Mesenchymal stem cell (in vitro differentiated cells and primary cell): Measurements from ENCODE around the gene RGS10.
A peak's percentile ranks its signal among the peaks of the same experiment; 100 is the strongest.

Source experiments
- DNase-seq: peaks from one replicate; pipeline ENCODE4 v3.0.0-alpha.2; 2013
- H2AFZ ChIP-seq: one replicate; pipeline ENCODE4 v1.6.1; 2013; ENCODE audit warnings: low read depth, mild to moderate bottlenecking, control low read depth, inconsistent platforms, low read length, moderate library complexity
- H2AK5ac ChIP-seq: 2 replicates; pipeline ENCODE4 v1.6.1; 2013; ENCODE audit warnings: low read length, moderate library complexity, mild to moderate bottlenecking, inconsistent platforms; ENCODE audit not compliant: severe bottlenecking
- H2BK120ac ChIP-seq: one replicate; pipeline ENCODE4 v1.6.1; 2013; ENCODE audit warnings: low read depth, mild to moderate bottlenecking, inconsistent platforms, low read length, moderate library complexity
- H2BK12ac ChIP-seq, 2 experiments: one replicate each; pipeline ENCODE4 v1.6.1; 2013; ENCODE audit warnings: inconsistent platforms in 2 of 2, low read length in 2 of 2, mild to moderate bottlenecking in 2 of 2, moderate library complexity in 2 of 2, control low read depth in 1 of 2
- H2BK15ac ChIP-seq: one replicate; pipeline ENCODE4 v1.6.1; 2013; ENCODE audit warnings: mild to moderate bottlenecking, low read depth, inconsistent platforms; ENCODE audit not compliant: poor library complexity, severe bottlenecking
- H2BK5ac ChIP-seq: 2 replicates; pipeline ENCODE4 v1.6.1; 2013; ENCODE audit warnings: low read depth, mild to moderate bottlenecking, low read length, control low read depth, inconsistent platforms; ENCODE audit not compliant: poor library complexity, severe bottlenecking
- H3K14ac ChIP-seq, 2 experiments: one replicate each; pipeline ENCODE4 v1.6.1; 2013; ENCODE audit warnings: inconsistent platforms in 2 of 2, low read length in 2 of 2, control low read depth in 1 of 2, mild to moderate bottlenecking in 1 of 2, moderate library complexity in 1 of 2
- H3K18ac ChIP-seq, 2 experiments: one replicate each; pipeline ENCODE4 v1.6.1; 2013; ENCODE audit warnings: inconsistent platforms in 2 of 2, low read length in 2 of 2, control low read depth in 1 of 2, low read depth in 1 of 2, mild to moderate bottlenecking in 1 of 2
- H3K23ac ChIP-seq, 2 experiments: one replicate each; pipeline ENCODE4 v1.6.1; 2013; ENCODE audit warnings: inconsistent platforms in 2 of 2, low read length in 2 of 2, mild to moderate bottlenecking in 2 of 2, moderate library complexity in 2 of 2, control low read depth in 1 of 2
- H3K27ac ChIP-seq: 2 replicates; pipeline ENCODE4 v1.5.1; 2013; ENCODE audit warnings: mild to moderate bottlenecking, moderate library complexity, low read length, control low read depth, inconsistent platforms; ENCODE audit not compliant: poor library complexity, severe bottlenecking
- H3K27me3 ChIP-seq, 2 experiments: 2 replicates each; pipeline versions ENCODE4 v1.6.1 to v1.7.0; 2013; ENCODE audit warnings: low read length in 2 of 2, mild to moderate bottlenecking in 2 of 2, moderate library complexity in 2 of 2, control low read depth in 1 of 2, inconsistent platforms in 1 of 2; ENCODE audit not compliant: control insufficient read depth in 1 of 2, insufficient read depth in 1 of 2
- H3K36me3 ChIP-seq, 2 experiments: 2 replicates each; pipeline versions ENCODE4 v1.6.1 to v1.7.0; 2013; ENCODE audit warnings: low read length in 2 of 2, control low read depth in 1 of 2, inconsistent platforms in 1 of 2, low read depth in 1 of 2, mild to moderate bottlenecking in 1 of 2; ENCODE audit not compliant: insufficient read depth in 2 of 2, control insufficient read depth in 1 of 2
- H3K4ac ChIP-seq, 2 experiments: one replicate each; pipeline ENCODE4 v1.6.1; 2013; ENCODE audit warnings: inconsistent platforms in 2 of 2, low read length in 2 of 2, mild to moderate bottlenecking in 2 of 2, moderate library complexity in 2 of 2, control low read depth in 1 of 2, low read depth in 1 of 2
- H3K4me1 ChIP-seq: 2 replicates; pipeline ENCODE4 v1.6.1; 2013; ENCODE audit warnings: low read depth, low read length, control low read depth; ENCODE audit not compliant: control insufficient read depth, insufficient read depth
- H3K4me2 ChIP-seq: 2 replicates; pipeline ENCODE4 v1.6.1; 2013; ENCODE audit warnings: low read length, mild to moderate bottlenecking, inconsistent platforms; ENCODE audit not compliant: poor library complexity, severe bottlenecking
- H3K4me3 ChIP-seq, 2 experiments: 2 replicates each; pipeline versions ENCODE4 v1.5.1 to v1.7.0; 2013; ENCODE audit warnings: low read length in 2 of 2, mild to moderate bottlenecking in 2 of 2, control low read depth in 1 of 2, low read depth in 1 of 2; ENCODE audit not compliant: insufficient read depth in 1 of 2
- H3K79me1 ChIP-seq: replicated peaks from 2 replicates; pipeline ENCODE4 v1.6.1; 2013; ENCODE audit warnings: mild to moderate bottlenecking, control low read depth, low read length, inconsistent platforms; ENCODE audit not compliant: poor library complexity, severe bottlenecking
- H3K9ac ChIP-seq: 2 replicates; pipeline ENCODE4 v1.7.0; 2013; ENCODE audit warnings: mild to moderate bottlenecking, low read length, moderate library complexity
- H3K9me3 ChIP-seq: 2 replicates; pipeline ENCODE4 v1.7.0; 2013; ENCODE audit warnings: mild to moderate bottlenecking, low read length; ENCODE audit not compliant: control insufficient read depth
- H4K8ac ChIP-seq: one replicate; pipeline ENCODE4 v1.6.1; 2013; ENCODE audit warnings: inconsistent platforms, mild to moderate bottlenecking, low read length, moderate library complexity
- H4K91ac ChIP-seq: one replicate; pipeline ENCODE4 v1.6.1; 2013; ENCODE audit warnings: mild to moderate bottlenecking, low read length, inconsistent platforms
- WGBS: methylation state at CpG from one replicate; pipeline ENCODE4 v1.1.7; 2013; ENCODE audit warnings: mixed read lengths; 5-methylcytosine and 5-hydroxymethylcytosine counted together

RGS10 gene

GRCh38 chr10:119457966-119458766 is 84.4 kb downstream of the RGS10 start:
- H3K4me3 ChIP-seq: no peak overlapping the region
- DNase-seq: no peak
- H3K36me3 ChIP-seq: peaks cover 17 to 21% of the 10 kb centered on the region in 2 experiments
- no peak overlapping the region for H2BK12ac ChIP-seq
- 90% methylated on average over 28 of the region's 28 CpGs for WGBS
- no peak overlapping the region for H4K8ac ChIP-seq
- no peak overlapping the region for H3K14ac ChIP-seq
- H2BK5ac ChIP-seq: no peak overlapping the region
- no peak overlapping the region for H3K18ac ChIP-seq
- no peak overlapping the region for H3K4ac ChIP-seq
- no peak overlapping the region for H4K91ac ChIP-seq
- no peak overlapping the region for H2BK15ac ChIP-seq
- peaks cover 7% of the 10 kb centered on the region for H3K9me3 ChIP-seq
- H3K79me1 ChIP-seq: no peaks in the 10 kb centered on the region
- no peak overlapping the region for H2AFZ ChIP-seq
- H3K23ac ChIP-seq: no peak overlapping the region
- no peak overlapping the region for H2AK5ac ChIP-seq
- no peak overlapping the region for H2BK120ac ChIP-seq
- no peak overlapping the region for H3K27ac ChIP-seq
- H3K4me1 ChIP-seq: peaks cover 14% of the 10 kb centered on the region
- H3K9ac ChIP-seq: no peak overlapping the region
- H3K4me2 ChIP-seq: no peak overlapping the region
- H3K27me3 ChIP-seq: peaks cover 3 to 13% of the 10 kb centered on the region in 2 experiments

- H2AFZ ChIP-seq: no peak overlapping the region
- peak overlapping the region in 1 of 2 experiments; percentile 24 for H2BK12ac ChIP-seq
- peak overlapping the region; percentile 17 for H2BK15ac ChIP-seq
These were observed 86.1 kb downstream of the RGS10 start for GRCh38 chr10:119456435-119456810.

DNA sequence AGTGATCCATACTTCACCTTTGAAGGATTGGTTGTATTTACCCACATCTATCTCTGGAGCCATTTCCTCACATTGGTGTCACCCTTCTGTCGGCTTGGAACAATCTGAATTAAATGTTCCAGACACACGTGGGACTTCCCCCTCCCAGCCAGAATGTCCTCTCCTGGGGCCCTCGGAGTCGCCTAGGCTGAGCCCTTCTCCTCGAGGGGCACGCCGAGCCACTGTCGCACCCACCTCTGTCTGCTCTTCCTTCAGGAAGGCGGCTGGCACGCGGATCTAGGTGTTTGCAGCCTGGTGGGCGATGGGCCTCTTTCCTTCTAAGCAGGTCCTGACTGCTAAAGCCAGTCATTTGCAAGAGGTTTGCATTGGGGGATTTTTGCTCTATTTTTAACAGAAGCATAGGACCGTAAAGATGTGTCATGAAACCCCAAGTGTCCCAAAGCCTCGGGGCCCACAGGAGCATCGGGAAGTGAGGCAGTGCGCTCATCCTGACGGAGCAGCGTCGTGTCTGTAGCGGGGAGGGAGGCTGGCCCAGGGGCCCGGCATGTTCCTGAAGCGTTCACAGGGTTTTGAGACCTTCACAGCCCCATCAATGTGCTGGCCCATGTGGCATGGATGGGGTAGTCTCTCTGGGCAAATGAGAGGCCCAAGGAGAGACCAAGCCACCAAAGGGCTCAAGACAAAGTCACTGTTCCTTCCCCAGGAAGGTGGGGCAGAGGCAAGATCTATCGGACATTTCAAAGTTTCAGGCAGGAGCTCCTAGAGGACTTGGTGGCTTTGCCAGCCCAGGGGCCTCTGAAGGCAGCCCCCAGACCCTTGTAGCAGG is 86.7 kb downstream of the RGS10 start:
- H3K79me1 ChIP-seq: no peaks in the 10 kb centered on the region
- H3K9me3 ChIP-seq: no peaks in the 10 kb centered on the region
- H4K8ac ChIP-seq: no peak overlapping the region
- H2BK120ac ChIP-seq: no peak overlapping the region
- no peak overlapping the region for H3K9ac ChIP-seq
- WGBS: 95% methylated on average over 23 of the region's 23 CpGs
- no peak overlapping the region for H2BK12ac ChIP-seq
- H4K91ac ChIP-seq: no peak overlapping the region
- H3K18ac ChIP-seq: no peak overlapping the region
- H3K14ac ChIP-seq: no peak overlapping the region
- no peak overlapping the region for H3K23ac ChIP-seq
- no peak overlapping the region for H3K27ac ChIP-seq
- no peak overlapping the region for H2BK15ac ChIP-seq
- H2AFZ ChIP-seq: no peak overlapping the region
- H3K4me1 ChIP-seq: peaks cover 13% of the 10 kb centered on the region
- H2BK5ac ChIP-seq: no peak overlapping the region
- no peak overlapping the region for H3K4me2 ChIP-seq
- no peak overlapping the region for H3K4me3 ChIP-seq
- H2AK5ac ChIP-seq: no peak overlapping the region
- no peaks in the 10 kb centered on the region for H3K27me3 ChIP-seq
- H3K36me3 ChIP-seq: peaks cover 25 to 37% of the 10 kb centered on the region in 2 experiments
- H3K4ac ChIP-seq: no peak overlapping the region
- no peak for DNase-seq

More at GRCh38 chr10:119456435-119456810, 86.1 kb downstream of the RGS10 start:
- Histone ChIP-seq H2AK5ac (no peak overlapping the region), H3K4me2 (no peak overlapping the region), H3K4me3 (no peak overlapping the region), H2BK120ac (no peak overlapping the region), H3K4me1 (peaks cover 14% of the 10 kb centered on the region), H3K4ac (no peak overlapping the region), H4K91ac (no peak overlapping the region), H3K9ac (no peak overlapping the region), H3K23ac (no peak overlapping the region), H2BK5ac (no peak overlapping the region), H4K8ac (no peak overlapping the region), H3K27ac (no peak overlapping the region), H3K27me3 (no peaks in the 10 kb centered on the region), H3K14ac (no peak overlapping the region), H3K36me3 (peaks cover 25 to 35% of the 10 kb centered on the region in 2 experiments), H3K18ac (peak overlapping the region in 1 of 2 experiments; percentile 19), H3K9me3 (no peaks in the 10 kb centered on the region), H3K79me1 (no peaks in the 10 kb centered on the region)
- no peak for DNase-seq
- WGBS: 92% methylated on average over 7 of the region's 7 CpGs

GRCh38 chr10:119454990-119455389 is 87.5 kb downstream of the RGS10 start:
- Histone ChIP-seq H3K4me2 (no peak overlapping the region), H3K9me3 (no peaks in the 10 kb centered on the region), H3K14ac (no peak overlapping the region), H3K36me3 (peaks cover 25 to 37% of the 10 kb centered on the region in 2 experiments), H3K27ac (no peak overlapping the region), H3K4me1 (peaks cover 21% of the 10 kb centered on the region), H3K79me1 (no peaks in the 10 kb centered on the region), H4K8ac (no peak overlapping the region), H2BK15ac (no peak overlapping the region), H3K9ac (no peak overlapping the region), H3K4me3 (no peak overlapping the region), H3K27me3 (no peaks in the 10 kb centered on the region), H3K4ac (no peak overlapping the region), H3K18ac (no peak overlapping the region), H4K91ac (no peak overlapping the region), H2AFZ (no peak overlapping the region), H3K23ac (no peak overlapping the region), H2BK12ac (no peak overlapping the region), H2AK5ac (no peak overlapping the region), H2BK5ac (no peak overlapping the region), H2BK120ac (no peak overlapping the region)
- DNase-seq: no peak
- WGBS: 98% methylated on average over 15 of the region's 18 CpGs
